Measurements from ENCODE around the gene PTPN12.
A peak's percentile ranks its signal among the peaks of the same experiment; 100 is the strongest.
"Not testable (repeated sequence)": the region's sequence is repeated elsewhere in the genome, so short reads cannot be mapped to it uniquely, and the experiment has no call there.

PTPN12 gene

DNA sequence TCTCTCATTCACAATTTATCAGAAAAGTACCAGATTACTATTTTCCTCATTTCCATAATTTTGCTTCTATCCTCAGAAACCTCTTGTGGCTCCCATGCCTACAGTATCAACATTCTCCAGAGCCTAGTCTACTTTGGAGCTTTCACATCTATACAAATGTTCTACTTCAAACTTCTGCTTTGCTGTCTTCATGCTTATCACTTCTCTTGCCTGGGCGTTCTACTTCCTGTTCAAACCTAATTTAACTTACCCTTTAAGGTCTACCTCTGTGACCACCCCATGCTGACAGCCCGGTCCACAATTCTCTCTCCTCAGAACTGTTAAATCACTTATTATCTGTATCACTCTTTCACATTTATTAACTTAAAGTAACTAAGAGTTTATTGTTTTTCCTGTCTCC, 6.1 kb upstream of the PTPN12 start:
- no peak overlapping the region for H3K4me3 Mint-ChIP-seq
- H3K4me1 Mint-ChIP-seq (ENCODE audit: low read depth), result peaks cover 14% of the 10 kb centered on the region
- H3K36me3 Mint-ChIP-seq (ENCODE audit: low read depth), result no peaks in the 10 kb centered on the region
- no peaks in the 10 kb centered on the region for H3K27me3 Mint-ChIP-seq
- no peaks in the 10 kb centered on the region for H3K9me3 Mint-ChIP-seq
- no peak for DNase-seq
- H3K27ac Mint-ChIP-seq, result no peak overlapping the region

DNA sequence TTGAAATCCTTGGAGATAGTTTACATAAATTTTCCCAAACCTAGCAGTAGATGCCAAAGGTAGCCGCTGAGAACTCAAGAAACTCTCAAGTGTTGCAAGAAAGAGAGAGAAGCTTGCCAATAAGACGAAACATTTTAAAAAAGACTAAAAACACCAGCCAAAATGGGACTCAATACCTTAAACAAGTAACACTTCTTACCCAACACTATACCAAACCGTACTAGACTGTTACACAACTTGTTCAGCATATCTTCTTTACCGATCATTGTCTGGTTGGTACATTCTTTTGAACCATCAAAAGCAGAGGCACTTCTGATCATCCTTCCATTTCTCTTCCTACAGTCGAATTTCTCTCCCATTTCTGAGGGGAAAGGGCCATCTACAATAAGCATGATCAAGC, 4.8 kb upstream of the PTPN12 start:
- Mint-ChIP-seq H3K4me3 (no peak overlapping the region), H3K27me3 (no peaks in the 10 kb centered on the region), H3K27ac (no peak overlapping the region), H3K4me1 (ENCODE audit: low read depth) (peaks cover 14% of the 10 kb centered on the region), H3K9me3 (no peaks in the 10 kb centered on the region), H3K36me3 (ENCODE audit: low read depth) (peaks cover 2% of the 10 kb centered on the region)
- no peak for DNase-seq

DNA sequence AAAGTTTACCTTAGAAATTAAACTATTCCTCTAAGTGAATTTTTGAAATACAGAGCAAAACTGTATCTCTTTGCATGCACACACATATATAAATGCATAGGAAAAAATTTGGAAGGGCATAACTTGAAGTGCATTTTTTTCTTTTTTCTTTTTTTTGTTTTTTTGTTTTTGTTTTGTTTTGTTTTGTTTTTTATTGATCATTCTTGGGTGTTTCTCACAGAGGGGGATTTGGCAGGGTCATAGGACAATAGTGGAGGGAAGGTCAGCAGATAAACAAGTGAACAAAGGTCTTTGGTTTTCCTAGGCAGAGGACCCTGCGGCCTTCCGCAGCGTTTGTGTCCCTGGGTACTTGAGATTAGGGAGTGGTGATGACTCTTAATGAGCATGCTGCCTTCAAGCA, 4.4 kb upstream of the PTPN12 start:
- not testable (repeated sequence) for H3K27me3 Mint-ChIP-seq; H3K4me3 Mint-ChIP-seq; H3K36me3 Mint-ChIP-seq (ENCODE audit: low read depth); H3K27ac Mint-ChIP-seq; H3K9me3 Mint-ChIP-seq; DNase-seq
- peaks cover 14% of the 10 kb centered on the region for H3K4me1 Mint-ChIP-seq (ENCODE audit: low read depth)

DNA sequence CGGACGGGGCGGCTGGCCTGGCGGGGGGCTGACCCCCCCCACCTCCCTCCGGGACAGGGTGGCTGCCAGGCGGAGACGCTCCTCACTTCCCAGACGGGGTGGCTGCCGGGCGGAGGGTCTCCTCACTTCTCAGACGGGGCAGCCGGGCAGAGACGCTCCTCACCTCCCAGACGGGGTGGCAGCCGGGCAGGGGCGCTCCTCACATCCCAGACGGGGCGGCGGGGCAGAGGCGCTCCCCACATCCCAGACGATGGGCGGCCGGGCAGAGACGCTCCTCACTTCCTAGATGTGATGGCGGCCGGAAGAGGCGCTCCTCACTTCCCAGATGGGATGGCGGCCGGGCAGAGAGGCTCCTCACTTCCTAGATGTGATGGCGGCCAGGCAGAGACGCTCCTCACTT, 3.0 kb upstream of the PTPN12 start:
- H3K9me3 Mint-ChIP-seq; H3K27ac Mint-ChIP-seq; H3K27me3 Mint-ChIP-seq; H3K4me3 Mint-ChIP-seq; H3K36me3 Mint-ChIP-seq (ENCODE audit: low read depth); DNase-seq: not testable (repeated sequence)
- H3K4me1 Mint-ChIP-seq (ENCODE audit: low read depth), result peaks cover 18% of the 10 kb centered on the region

DNA sequence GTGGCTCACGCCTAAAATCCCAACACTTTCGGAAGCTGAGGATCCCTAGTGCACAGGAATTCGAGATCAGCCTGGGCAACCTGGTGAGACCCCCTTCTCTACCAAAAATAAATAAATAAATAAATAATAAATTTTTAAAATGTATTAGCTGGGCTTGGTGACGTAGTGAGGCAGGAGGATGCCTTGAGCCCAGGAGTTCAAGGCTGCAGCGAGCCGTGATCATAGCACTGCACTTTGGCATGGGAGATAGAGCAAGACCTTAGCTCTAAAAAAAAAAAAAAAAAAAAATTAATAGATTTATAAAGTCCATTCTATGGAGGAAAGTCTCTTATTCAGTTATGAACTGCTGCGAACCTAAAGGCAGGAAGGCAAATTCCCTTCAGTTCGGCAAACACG, 1.1 kb upstream of the PTPN12 start:
- H3K9me3 Mint-ChIP-seq, result no peaks in the 10 kb centered on the region
- H3K4me3 Mint-ChIP-seq, result peak overlapping the region; percentile 95
- DNase-seq, result no peak
- peaks cover 18% of the 10 kb centered on the region for H3K4me1 Mint-ChIP-seq (ENCODE audit: low read depth)
- no peaks in the 10 kb centered on the region for H3K27me3 Mint-ChIP-seq
- peak overlapping the region; percentile 96 for H3K27ac Mint-ChIP-seq
- H3K36me3 Mint-ChIP-seq (ENCODE audit: low read depth), result peaks cover 6% of the 10 kb centered on the region

DNA sequence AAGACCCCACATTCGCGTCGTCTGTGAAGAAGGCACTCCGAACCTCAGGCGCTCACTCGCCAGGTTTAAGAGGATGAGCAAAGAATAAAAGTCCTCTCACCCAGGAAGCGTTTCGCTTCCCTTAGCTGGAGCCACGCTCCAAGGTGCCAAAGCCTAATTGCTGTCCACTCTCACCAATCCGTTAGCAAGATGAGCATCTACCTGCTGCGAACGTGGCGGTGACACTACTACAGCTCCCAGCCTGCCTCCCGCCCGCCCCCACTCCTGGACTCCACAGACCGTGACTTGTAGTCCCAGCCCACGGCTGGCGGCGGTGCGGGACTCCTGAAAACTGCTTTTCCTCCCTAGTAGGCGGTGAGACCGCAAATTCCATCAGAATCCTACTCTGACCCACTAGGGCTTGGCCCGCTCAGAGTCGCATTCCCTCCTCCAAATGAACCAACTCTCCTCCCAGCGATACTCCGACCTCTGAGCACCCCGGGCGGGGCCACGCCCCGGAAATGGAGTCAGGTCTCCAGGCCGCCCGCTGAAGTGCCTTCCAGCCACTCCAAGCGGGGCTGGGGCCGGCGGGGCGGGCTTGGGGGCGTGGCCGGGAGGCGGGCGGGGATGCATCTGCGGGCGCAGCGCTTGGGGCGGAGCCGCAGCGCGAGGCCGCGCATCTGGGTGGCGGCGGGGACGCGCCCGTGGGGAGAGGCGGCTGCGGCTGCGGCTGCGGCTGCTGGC, 521 bp upstream of the PTPN12 start:
- peak; percentile 98 for DNase-seq
- no peaks in the 10 kb centered on the region for H3K9me3 Mint-ChIP-seq
- peaks cover 17% of the 10 kb centered on the region for H3K4me1 Mint-ChIP-seq (ENCODE audit: low read depth)
- peak overlapping the region; percentile 96 for H3K27ac Mint-ChIP-seq
- no peaks in the 10 kb centered on the region for H3K27me3 Mint-ChIP-seq
- H3K36me3 Mint-ChIP-seq (ENCODE audit: low read depth), result peaks cover 6% of the 10 kb centered on the region
- peak overlapping the region; percentile 95 for H3K4me3 Mint-ChIP-seq

DNA sequence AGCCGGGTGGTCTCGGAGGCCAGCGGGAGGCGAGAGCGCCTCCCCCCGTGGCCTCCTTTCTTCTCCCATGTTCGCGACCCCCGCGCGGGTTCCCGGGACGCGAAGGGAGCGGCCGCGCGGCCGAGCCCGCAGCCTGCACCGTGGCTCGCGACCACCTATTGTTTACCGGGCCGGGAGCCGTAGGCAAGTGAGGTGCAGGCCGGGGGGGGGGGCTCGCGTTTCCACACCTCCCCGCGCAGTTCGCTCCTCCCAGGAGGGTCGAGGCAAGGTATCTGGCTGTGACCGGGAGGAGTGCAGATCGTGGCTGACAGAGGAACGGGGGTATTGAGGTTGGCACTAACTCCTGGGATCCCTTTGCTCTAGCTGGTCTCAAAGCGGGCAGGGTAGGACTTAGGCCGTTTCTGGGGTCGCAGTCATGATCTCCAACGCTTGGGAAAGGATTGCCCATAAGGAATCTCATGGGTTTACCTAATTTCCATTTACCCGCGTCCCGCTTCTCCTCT, 734 bp downstream of the PTPN12 start:
- Mint-ChIP-seq H3K9me3 (no peaks in the 10 kb centered on the region), H3K4me3 (peak overlapping the region; percentile 84), H3K36me3 (ENCODE audit: low read depth) (peaks cover 6% of the 10 kb centered on the region), H3K27ac (peak overlapping the region; percentile 75), H3K4me1 (ENCODE audit: low read depth) (peaks cover 28% of the 10 kb centered on the region), H3K27me3 (no peaks in the 10 kb centered on the region)
- DNase-seq, result peak; percentile 56

DNA sequence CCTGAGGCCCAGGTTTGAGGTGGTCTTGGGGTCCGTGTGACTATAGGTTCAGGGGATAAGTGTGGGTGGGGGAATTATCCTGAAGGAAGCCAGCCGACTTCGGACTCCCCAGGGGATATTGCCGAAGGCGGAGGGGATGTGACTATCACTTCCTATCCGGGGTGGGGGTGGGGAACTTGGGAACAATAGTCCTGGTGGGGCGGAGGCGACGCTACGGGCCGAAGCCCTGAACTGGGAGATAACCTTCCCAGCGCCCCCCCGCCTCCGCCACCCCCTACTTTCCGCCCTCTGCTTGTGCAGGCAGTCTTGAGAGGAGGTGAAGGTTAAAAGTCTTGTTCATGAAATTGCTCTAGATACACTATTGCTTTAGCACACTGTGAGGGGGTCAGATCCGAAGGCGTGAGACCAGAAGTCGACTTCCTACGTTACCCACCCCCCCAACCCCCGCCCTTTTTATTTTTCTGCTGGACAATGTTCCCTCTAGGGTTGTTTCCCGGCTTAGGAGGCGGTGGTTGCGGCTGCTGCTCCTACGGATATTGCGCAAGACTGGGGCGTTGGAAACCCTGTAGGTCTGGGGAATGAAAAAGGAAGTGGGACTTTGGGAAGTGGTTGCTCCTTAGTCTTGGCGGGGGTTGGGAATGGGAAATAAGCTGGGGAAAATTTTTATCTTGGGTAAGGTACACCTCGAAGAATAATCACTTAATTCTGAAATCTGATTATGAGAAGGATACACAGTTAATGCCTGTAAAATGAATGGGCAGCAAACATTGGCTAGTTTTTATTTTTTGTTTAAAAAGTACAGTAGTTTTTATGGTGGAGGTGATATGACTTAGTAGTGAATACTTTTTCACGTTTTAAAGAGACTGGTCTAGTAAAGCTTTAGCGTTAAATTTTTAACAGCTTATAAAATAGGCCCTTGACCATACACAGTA, 1.5 kb downstream of the PTPN12 start:
- Mint-ChIP-seq H3K9me3 (no peaks in the 10 kb centered on the region), H3K27me3 (no peaks in the 10 kb centered on the region), H3K4me1 (ENCODE audit: low read depth) (peaks cover 33% of the 10 kb centered on the region), H3K36me3 (ENCODE audit: low read depth) (peaks cover 6% of the 10 kb centered on the region), H3K4me3 (peak overlapping the region; percentile 84), H3K27ac (peak overlapping the region; percentile 75)
- peak; percentile 37 for DNase-seq

DNA sequence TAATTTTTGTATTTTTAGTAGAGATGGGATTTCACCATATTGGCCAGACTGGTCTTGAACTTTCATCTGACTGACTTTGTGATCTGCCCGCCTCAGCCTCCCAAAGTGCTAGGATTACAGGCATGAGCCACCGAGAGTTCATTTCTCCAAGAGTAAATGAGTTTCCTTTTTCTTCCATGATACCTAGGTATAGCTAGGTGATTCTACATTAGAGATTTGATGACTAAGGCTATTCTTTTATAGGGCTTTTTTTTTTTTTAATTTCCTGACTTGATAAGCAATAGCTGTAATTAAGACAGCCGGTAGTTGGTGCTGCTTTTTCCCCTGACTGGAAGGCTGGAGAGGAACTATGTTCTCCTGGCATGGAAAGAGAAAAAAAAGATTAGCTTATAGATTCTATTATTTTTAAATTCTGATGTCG, 3.3 kb downstream of the PTPN12 start:
- no peak for DNase-seq
- Mint-ChIP-seq H3K9me3 (no peaks in the 10 kb centered on the region), H3K4me1 (ENCODE audit: low read depth) (peaks cover 43% of the 10 kb centered on the region), H3K4me3 (no peak overlapping the region), H3K27ac (no peak overlapping the region), H3K27me3 (no peaks in the 10 kb centered on the region), H3K36me3 (ENCODE audit: low read depth) (peaks cover 6% of the 10 kb centered on the region)

DNA sequence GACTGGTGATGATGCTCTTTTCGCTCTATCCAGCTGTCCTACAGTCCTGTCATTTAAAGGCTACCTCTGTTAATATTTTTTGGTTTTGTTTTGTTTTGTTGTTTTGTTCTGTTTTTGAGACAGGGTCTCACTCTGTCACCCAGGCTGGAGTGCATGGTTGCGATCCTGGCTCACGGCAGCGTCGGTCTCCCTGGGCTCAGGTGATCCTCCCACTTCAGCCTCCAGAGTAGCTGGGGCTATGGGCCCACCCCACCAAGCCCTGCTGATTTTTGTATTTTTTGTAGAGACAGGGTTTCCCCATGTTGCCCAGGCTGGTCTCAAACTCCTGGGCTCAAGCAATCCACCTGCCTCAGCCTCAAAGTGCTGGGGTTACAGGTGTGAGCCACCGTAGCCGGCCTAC, 3.9 kb downstream of the PTPN12 start:
- H3K36me3 Mint-ChIP-seq (ENCODE audit: low read depth); H3K27ac Mint-ChIP-seq; DNase-seq; H3K4me3 Mint-ChIP-seq; H3K9me3 Mint-ChIP-seq; H3K27me3 Mint-ChIP-seq: not testable (repeated sequence)
- H3K4me1 Mint-ChIP-seq (ENCODE audit: low read depth), result peaks cover 41% of the 10 kb centered on the region

DNA sequence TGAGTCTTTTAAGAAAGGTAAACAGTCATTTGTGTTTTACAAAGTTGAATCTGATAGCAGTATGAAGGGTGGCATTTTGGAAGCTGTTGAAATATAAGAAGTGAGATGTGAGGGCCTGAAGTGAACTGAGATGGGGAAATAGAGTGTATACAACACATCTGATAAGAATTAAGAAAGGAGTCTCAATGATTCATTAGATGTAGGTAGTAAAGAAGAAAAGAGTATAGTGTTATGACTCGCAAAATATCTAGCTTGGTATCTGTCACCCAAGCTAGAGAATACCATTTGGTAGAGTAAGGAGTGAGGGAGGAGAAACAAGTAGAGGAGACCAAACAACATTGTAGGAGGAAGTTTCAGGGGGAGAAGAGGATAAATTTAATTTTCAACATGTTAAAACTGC, 5.3 kb downstream of the PTPN12 start:
- DNase-seq, result no peak
- Mint-ChIP-seq H3K4me1 (ENCODE audit: low read depth) (peaks cover 45% of the 10 kb centered on the region), H3K9me3 (no peaks in the 10 kb centered on the region), H3K27ac (no peak overlapping the region), H3K27me3 (no peaks in the 10 kb centered on the region), H3K36me3 (ENCODE audit: low read depth) (peaks cover 3% of the 10 kb centered on the region), H3K4me3 (no peak overlapping the region)

DNA sequence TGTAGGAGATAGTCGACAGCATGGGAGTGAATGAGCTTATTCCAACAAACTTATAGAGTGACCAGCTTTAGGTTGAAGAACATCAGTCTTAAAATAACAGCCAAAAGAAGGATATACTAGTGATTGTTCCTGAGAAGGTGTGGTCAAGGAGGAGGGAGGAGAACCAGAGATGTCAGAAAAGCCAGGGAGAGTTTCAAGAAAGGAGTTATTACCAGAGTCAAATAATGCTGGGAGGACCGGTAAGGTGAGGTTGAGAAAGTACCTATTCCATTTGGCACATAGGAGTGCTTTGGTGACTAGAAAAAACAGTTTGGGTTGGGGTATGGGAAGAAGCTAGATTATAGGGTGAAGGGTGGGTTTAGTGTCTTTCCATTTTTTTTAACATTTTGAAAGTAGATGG, 5.8 kb downstream of the PTPN12 start:
- H3K4me3 Mint-ChIP-seq, result no peak overlapping the region
- H3K4me1 Mint-ChIP-seq (ENCODE audit: low read depth), result peaks cover 45% of the 10 kb centered on the region
- no peak for DNase-seq
- H3K27me3 Mint-ChIP-seq, result no peaks in the 10 kb centered on the region
- H3K27ac Mint-ChIP-seq, result no peak overlapping the region
- peaks cover 3% of the 10 kb centered on the region for H3K36me3 Mint-ChIP-seq (ENCODE audit: low read depth)
- H3K9me3 Mint-ChIP-seq, result no peaks in the 10 kb centered on the region

DNA sequence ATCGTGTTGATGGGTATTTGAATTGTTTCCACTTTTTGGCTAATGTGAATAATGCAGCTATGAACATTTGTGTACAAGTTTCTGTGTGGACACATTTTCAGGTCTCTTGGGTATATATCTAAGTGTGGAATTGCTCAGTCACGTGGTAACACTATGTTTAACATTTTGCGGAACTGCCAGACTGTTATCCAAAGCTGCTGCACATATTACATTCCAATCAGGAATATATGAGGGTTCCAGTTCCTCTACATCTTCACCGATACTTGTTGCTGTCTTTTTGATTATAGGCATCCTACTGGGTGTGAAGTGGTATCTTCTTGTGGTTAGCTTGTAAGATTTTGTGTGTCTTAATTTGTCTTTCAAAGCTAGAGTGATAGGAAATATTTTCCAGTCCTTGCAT, 6.8 kb downstream of the PTPN12 start:
- Mint-ChIP-seq H3K4me3 (no peak overlapping the region), H3K27ac (no peak overlapping the region), H3K36me3 (ENCODE audit: low read depth) (no peaks in the 10 kb centered on the region), H3K4me1 (ENCODE audit: low read depth) (peaks cover 41% of the 10 kb centered on the region), H3K27me3 (no peaks in the 10 kb centered on the region), H3K9me3 (no peaks in the 10 kb centered on the region)
- no peak for DNase-seq

DNA sequence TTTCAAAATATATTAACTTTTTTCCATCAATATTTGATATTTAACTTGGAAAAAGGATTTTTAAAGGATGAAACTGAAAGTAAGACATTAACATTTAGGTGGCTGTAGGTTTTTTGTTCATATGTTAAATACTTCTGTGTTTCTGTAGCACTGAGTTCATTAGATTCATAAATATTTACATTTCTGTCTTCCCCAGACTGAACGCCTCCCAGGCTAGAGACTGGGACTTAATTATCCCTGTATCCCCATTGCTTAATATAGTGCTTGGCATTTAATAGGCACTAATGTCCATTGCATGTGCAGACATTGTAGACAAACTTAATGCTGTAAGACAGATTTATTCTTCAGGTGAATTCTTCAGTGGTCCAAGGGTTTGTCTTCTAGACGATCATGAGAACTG, 7.4 kb downstream of the PTPN12 start:
- DNase-seq, result no peak
- no peak overlapping the region for H3K4me3 Mint-ChIP-seq
- H3K27ac Mint-ChIP-seq, result no peak overlapping the region
- H3K27me3 Mint-ChIP-seq, result no peaks in the 10 kb centered on the region
- H3K4me1 Mint-ChIP-seq (ENCODE audit: low read depth), result peaks cover 44% of the 10 kb centered on the region
- H3K36me3 Mint-ChIP-seq (ENCODE audit: low read depth), result no peaks in the 10 kb centered on the region
- H3K9me3 Mint-ChIP-seq, result no peaks in the 10 kb centered on the region

DNA sequence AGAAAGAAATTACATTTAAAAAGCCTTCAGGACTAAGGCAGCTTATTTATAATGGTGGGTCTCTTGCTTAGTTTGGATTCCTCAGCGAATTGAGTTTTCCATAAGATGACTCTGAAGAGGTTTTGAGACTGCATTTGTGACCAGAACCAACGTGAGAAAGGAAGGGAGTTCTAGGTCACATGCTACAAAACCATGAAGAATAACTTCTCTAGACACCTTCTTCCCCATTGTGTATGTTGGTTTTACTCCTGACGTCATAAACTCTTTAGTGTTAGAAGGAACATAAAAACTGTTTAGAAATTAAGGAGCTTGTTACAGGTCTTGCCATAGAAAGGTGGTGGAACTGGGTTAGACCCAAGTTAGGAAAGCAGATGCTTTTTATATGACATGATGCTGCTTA, 11.1 kb downstream of the PTPN12 start:
- Mint-ChIP-seq H3K4me3 (no peak overlapping the region), H3K27ac (no peak overlapping the region), H3K36me3 (ENCODE audit: low read depth) (no peaks in the 10 kb centered on the region), H3K27me3 (no peaks in the 10 kb centered on the region), H3K4me1 (ENCODE audit: low read depth) (peaks cover 27% of the 10 kb centered on the region), H3K9me3 (no peaks in the 10 kb centered on the region)
- DNase-seq, result no peak
